OCI-LY1 (cell line): ENCODE data around the gene SPO11.

ENCODE experiments used
- CTCF ChIP-seq: fragments of 200-600 bp; sonication (generic), shearing (Covaris generic); IDR thresholded peaks from 2 replicates; pipeline ENCODE4 v1.5.1; 2017; ENCODE audit warnings: mild to moderate bottlenecking, antibody characterized with exemption, low read length, moderate library complexity, mixed read lengths
- EZH2 ChIP-seq: fragments of 200-600 bp; sonication (generic), shearing (Covaris generic); IDR thresholded peaks from 2 replicates; pipeline ENCODE4 v1.8.0; 2017; ENCODE audit warnings: borderline replicate concordance, mixed run types, mild to moderate bottlenecking, antibody characterized with exemption, low read length, moderate library complexity, mixed read lengths

- TF ChIP-seq CTCF (no peak), EZH2 (no peak)
Observed at GRCh38 chr20:57288651-57289277, 40.8 kb upstream of the SPO11 start.
